Vagina (tissue), 2 donors: ENCODE measurements around the gene CFAP100. TPM values are rescaled to one million over a fixed set of nuclear protein-coding genes. Genes with fewer than 3 reads are reported as not detected.

ENCODE experiments used
- DNase-seq, 2 donors: peaks; one replicate each; pipeline ENCODE4 v3.0.0-alpha.2; 2017; ENCODE audit errors: extremely low spot score in 2 of 2
- H3K27ac ChIP-seq: fragments of 200-600 bp; sonication (generic); one replicate; pipeline ENCODE4 v1.5.1; 2019
- H3K27me3 ChIP-seq: fragments of 200-600 bp; sonication (generic); one replicate; pipeline ENCODE4 v1.5.1; 2019
- H3K36me3 ChIP-seq, 2 donors: fragments of 200-600 bp; sonication (generic); one replicate each; pipeline ENCODE4 v1.5.1; 2017 to 2019
- H3K4me1 ChIP-seq: fragments of 200-600 bp; sonication (generic); one replicate; pipeline ENCODE4 v1.5.1; 2019
- H3K4me3 ChIP-seq, 2 donors: fragments of 200-600 bp; sonication (generic); 1 replicate in 1 of 2; 2 replicates in 1 of 2; pipeline ENCODE4 v1.5.1; 2016 to 2019
- H3K9me3 ChIP-seq: fragments of 200-600 bp; sonication (generic); one replicate; pipeline ENCODE4 v1.5.1; 2019
- POLR2A ChIP-seq, 2 donors: fragments of 450-650 bp; IDR thresholded peaks; one replicate each; pipeline ENCODE4 v1.6.1; 2017; ENCODE audit warnings: antibody characterized with exemption in 2 of 2, mild to moderate bottlenecking in 2 of 2, moderate library complexity in 2 of 2
- POLR2AphosphoS5 ChIP-seq, 2 donors: sonication (generic); formaldehyde crosslinking; IDR thresholded peaks; one replicate each; pipeline ENCODE4 v1.9.0; 2017; ENCODE audit warnings: antibody characterized with exemption in 2 of 2, mild to moderate bottlenecking in 2 of 2, low read depth in 1 of 2; ENCODE audit not compliant: insufficient read depth in 1 of 2
- intact Hi-C: fragments of 100-400 bp; cut with DNase I; formaldehyde crosslinking; loops from one replicate; pipeline ENCODE4 v1.15.1; 2023
- total RNA-seq: library from RNA; depleted of rRNA; stranded (reverse); fragments of >200 nt; gene quantifications from one replicate; pipeline ENCODE4 v1.2.3, GENCODE V29; 2016
- TF ChIP-seq, protein P1 (sequence below), 3 experiments: fragments of 450-650 bp in 2 of 3; fragments of 200-600 bp in 1 of 3; sonication (generic) in 1 of 3; IDR thresholded peaks; one replicate each; pipeline ENCODE4 v1.5.1; 2017 to 2019; ENCODE audit warnings: antibody characterized with exemption in 3 of 3, mild to moderate bottlenecking in 2 of 3, moderate library complexity in 2 of 3

Gene CFAP100
- total RNA-seq, 1 donor from 2014 or later, result not detected

GRCh38 chr3:126421573-126422119 lies 26.9 kb downstream of the CFAP100 start:
- intact Hi-C loops, result no loop called here

GRCh38 chr3:126422121-126422520 lies 27.4 kb downstream of the CFAP100 start:
- Histone ChIP-seq H3K9me3 (peaks cover 4% of the 10 kb centered on the region), H3K36me3 (peaks cover 0 to 2% of the 10 kb centered on the region in 2 donors), H3K4me3 (no peak overlapping the region), H3K4me1 (no peaks in the 10 kb centered on the region), H3K27ac (no peak overlapping the region), H3K27me3 (no peaks in the 10 kb centered on the region)
- DNase-seq, result no peak
- TF ChIP-seq POLR2AphosphoS5 (IDR thresholded peaks at IDR 0.05; ENCODE audit: insufficient read depth in 1 of 2, low read depth in 1 of 2), result no peak
- TF ChIP-seq POLR2A (IDR thresholded peaks at IDR 0.05), result no peak
- TF ChIP-seq, protein P1, sequence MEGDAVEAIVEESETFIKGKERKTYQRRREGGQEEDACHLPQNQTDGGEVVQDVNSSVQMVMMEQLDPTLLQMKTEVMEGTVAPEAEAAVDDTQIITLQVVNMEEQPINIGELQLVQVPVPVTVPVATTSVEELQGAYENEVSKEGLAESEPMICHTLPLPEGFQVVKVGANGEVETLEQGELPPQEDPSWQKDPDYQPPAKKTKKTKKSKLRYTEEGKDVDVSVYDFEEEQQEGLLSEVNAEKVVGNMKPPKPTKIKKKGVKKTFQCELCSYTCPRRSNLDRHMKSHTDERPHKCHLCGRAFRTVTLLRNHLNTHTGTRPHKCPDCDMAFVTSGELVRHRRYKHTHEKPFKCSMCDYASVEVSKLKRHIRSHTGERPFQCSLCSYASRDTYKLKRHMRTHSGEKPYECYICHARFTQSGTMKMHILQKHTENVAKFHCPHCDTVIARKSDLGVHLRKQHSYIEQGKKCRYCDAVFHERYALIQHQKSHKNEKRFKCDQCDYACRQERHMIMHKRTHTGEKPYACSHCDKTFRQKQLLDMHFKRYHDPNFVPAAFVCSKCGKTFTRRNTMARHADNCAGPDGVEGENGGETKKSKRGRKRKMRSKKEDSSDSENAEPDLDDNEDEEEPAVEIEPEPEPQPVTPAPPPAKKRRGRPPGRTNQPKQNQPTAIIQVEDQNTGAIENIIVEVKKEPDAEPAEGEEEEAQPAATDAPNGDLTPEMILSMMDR (IDR thresholded peaks at IDR 0.05), result no peak
- intact Hi-C loops, result no loop called here

More at GRCh38 chr3:126421573-126422119, 26.9 kb downstream of the CFAP100 start:
- H3K4me3 ChIP-seq, result no peak overlapping the region
- DNase-seq, result peak in 1 of 2 donors; percentile 72
- TF ChIP-seq POLR2AphosphoS5 (IDR thresholded peaks at IDR 0.05; ENCODE audit: insufficient read depth in 1 of 2, low read depth in 1 of 2), result no peak
- TF ChIP-seq, protein P1 (IDR thresholded peaks at IDR 0.05), result no peak
- H3K36me3 ChIP-seq, result no peaks in the 10 kb centered on the region
- peaks cover 4% of the 10 kb centered on the region for H3K9me3 ChIP-seq
- H3K4me1 ChIP-seq, result no peaks in the 10 kb centered on the region
- no peaks in the 10 kb centered on the region for H3K27me3 ChIP-seq
- H3K27ac ChIP-seq, result no peak overlapping the region

GRCh38 chr3:126422571-126423091 lies 27.9 kb downstream of the CFAP100 start:
- Histone ChIP-seq H3K9me3 (peaks cover 4% of the 10 kb centered on the region), H3K27ac (no peak overlapping the region), H3K27me3 (no peaks in the 10 kb centered on the region), H3K36me3 (peaks cover 0 to 6% of the 10 kb centered on the region in 2 donors), H3K4me1 (no peaks in the 10 kb centered on the region), H3K4me3 (no peak overlapping the region)
- TF ChIP-seq, protein P1 (IDR thresholded peaks at IDR 0.05), result no peak
- TF ChIP-seq POLR2AphosphoS5 (IDR thresholded peaks at IDR 0.05; ENCODE audit: insufficient read depth in 1 of 2, low read depth in 1 of 2), result no peak
- TF ChIP-seq POLR2A (IDR thresholded peaks at IDR 0.05), result no peak
- intact Hi-C loops, result no loop called here
- DNase-seq, result peak in 1 of 2 donors; percentile 75

DNA sequence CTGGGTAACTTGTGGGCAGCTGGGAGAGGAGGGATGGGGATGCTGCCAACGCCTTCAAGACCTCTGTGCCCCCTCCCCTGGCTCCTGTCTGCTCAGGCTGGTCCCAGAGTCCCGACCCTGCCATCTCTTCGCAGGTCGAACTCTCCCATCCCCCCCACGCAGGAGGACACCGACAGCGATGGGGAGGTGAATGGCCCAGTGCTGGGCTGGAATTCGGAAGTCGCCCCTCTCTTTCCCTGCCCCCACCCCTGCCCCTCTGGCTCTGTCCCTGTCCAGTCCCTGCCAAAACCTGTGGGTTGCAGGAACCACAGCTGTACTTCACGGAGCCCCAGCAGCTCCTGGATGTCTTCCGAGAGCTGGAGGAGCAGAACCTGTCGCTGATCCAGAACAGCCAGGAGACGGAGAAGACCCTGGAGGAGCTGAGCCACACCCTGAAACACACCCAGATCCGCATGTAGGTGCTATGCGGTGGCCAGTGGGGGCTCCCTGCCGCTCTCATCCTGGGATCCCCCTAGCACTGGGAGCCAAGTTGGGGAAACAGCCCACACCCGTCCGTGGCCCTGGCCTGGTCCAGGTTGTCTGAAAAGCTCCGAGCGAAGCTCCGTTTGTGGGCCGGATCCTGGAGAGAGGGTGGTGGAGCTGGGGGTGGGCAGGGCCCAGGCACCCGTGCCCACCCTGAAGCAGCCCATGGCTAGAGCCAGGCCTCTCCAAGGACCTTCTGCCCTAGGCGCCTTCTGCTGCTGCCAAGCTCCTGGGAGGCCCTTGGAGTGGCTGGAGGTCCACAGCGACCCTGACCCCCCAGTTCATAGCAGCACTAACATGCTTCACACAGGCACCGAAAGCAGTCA lies 28.7 kb downstream of the CFAP100 start:
- H3K4me1 ChIP-seq, result no peaks in the 10 kb centered on the region
- H3K27me3 ChIP-seq, result no peaks in the 10 kb centered on the region
- TF ChIP-seq POLR2AphosphoS5 (IDR thresholded peaks at IDR 0.05; ENCODE audit: insufficient read depth in 1 of 2, low read depth in 1 of 2) (no peak), POLR2A (IDR thresholded peaks at IDR 0.05) (no peak)
- peaks cover 0 to 6% of the 10 kb centered on the region in 2 donors for H3K36me3 ChIP-seq
- intact Hi-C loops, result no loop called here
- peaks cover 4% of the 10 kb centered on the region for H3K9me3 ChIP-seq
- no peak overlapping the region for H3K27ac ChIP-seq
- no peak overlapping the region for H3K4me3 ChIP-seq
- peak; percentile 62 to 89 for DNase-seq

DNA sequence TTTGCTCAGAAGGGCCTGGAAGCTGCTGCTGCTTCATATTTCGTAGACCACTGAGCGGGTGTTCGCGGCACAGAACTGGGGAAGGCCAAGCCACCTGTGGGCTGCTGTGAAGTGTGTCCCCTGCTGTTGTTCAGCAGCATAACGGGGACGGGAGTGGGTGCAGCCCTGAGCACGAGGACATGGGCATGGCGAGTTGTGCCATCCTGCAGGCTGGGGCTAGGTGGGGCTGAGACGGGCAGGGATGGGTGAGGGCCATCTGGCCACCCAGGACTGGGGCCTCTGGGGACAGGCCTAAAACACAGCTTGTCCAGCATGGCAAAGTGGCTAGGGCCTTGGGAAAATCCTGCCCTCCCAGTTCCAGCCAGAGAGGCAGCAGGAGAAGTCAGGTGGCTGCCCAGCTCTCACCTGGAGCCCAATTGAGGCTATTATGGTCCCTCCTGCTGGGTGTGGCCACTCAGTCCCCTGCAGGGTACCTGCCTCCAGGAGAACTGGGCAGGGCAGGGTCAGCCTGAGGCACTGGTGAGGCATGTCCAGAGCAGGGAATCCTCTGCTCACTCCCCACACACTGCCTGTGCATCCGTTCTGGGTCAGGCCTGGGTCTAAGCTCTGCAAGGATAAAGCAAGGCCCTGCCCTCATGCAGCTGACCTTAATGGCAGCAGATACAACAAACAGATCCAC lies 29.5 kb downstream of the CFAP100 start:
- DNase-seq, result peak in 1 of 2 donors; percentile 79
- intact Hi-C loops, result no loop called here
- H3K9me3 ChIP-seq, result peaks cover 4% of the 10 kb centered on the region
- H3K27ac ChIP-seq, result no peak overlapping the region
- no peak overlapping the region for H3K4me3 ChIP-seq
- no peaks in the 10 kb centered on the region for H3K4me1 ChIP-seq
- H3K36me3 ChIP-seq, result peaks cover 0 to 6% of the 10 kb centered on the region in 2 donors
- no peak for TF ChIP-seq POLR2A (IDR thresholded peaks at IDR 0.05)
- TF ChIP-seq, protein P1 (IDR thresholded peaks at IDR 0.05), result no peak
- TF ChIP-seq POLR2AphosphoS5 (IDR thresholded peaks at IDR 0.05; ENCODE audit: insufficient read depth in 1 of 2, low read depth in 1 of 2), result no peak
- H3K27me3 ChIP-seq, result no peaks in the 10 kb centered on the region
